Subcutaneous abdominal adipose tissue (tissue), 5 donors: ENCODE results near the gene HPX.

Source experiments
- H3K27ac ChIP-seq: one replicate; pipeline ENCODE4 v1.7.0; 2013; ENCODE audit warnings: low read depth, mild to moderate bottlenecking, inconsistent platforms, low read length, moderate library complexity
- H3K27me3 ChIP-seq, 5 donors: one replicate each; pipeline ENCODE4 v1.7.0; 2013; ENCODE audit warnings: low read length in 5 of 5, inconsistent platforms in 1 of 5; ENCODE audit not compliant: control insufficient read depth in 5 of 5, insufficient read depth in 4 of 5
- H3K36me3 ChIP-seq, 5 donors: one replicate each; pipeline ENCODE4 v1.7.0; 2013; ENCODE audit warnings: low read length in 5 of 5; ENCODE audit not compliant: control insufficient read depth in 5 of 5, insufficient read depth in 5 of 5
- H3K4me1 ChIP-seq, 5 donors: one replicate each; pipeline ENCODE4 v1.7.0; 2013; ENCODE audit warnings: low read length in 5 of 5, mild to moderate bottlenecking in 3 of 5, moderate library complexity in 1 of 5; ENCODE audit not compliant: control insufficient read depth in 5 of 5, insufficient read depth in 5 of 5
- H3K4me3 ChIP-seq, 5 donors: one replicate each; pipeline ENCODE4 v1.7.0; 2013; ENCODE audit warnings: low read length in 5 of 5, low read depth in 1 of 5
- H3K9ac ChIP-seq, 5 donors: one replicate each; pipeline ENCODE4 v1.7.0; 2013; ENCODE audit warnings: low read length in 5 of 5, mild to moderate bottlenecking in 4 of 5, moderate library complexity in 3 of 5
- H3K9me3 ChIP-seq, 5 donors: one replicate each; pipeline ENCODE4 v1.7.0; 2013; ENCODE audit warnings: low read length in 5 of 5; ENCODE audit not compliant: control insufficient read depth in 5 of 5
- donor health status: healthy.
- donor health status: healthy.
- donor health status: healthy.
- donor health status: healthy.
- donor health status: healthy.

HPX gene

DNA sequence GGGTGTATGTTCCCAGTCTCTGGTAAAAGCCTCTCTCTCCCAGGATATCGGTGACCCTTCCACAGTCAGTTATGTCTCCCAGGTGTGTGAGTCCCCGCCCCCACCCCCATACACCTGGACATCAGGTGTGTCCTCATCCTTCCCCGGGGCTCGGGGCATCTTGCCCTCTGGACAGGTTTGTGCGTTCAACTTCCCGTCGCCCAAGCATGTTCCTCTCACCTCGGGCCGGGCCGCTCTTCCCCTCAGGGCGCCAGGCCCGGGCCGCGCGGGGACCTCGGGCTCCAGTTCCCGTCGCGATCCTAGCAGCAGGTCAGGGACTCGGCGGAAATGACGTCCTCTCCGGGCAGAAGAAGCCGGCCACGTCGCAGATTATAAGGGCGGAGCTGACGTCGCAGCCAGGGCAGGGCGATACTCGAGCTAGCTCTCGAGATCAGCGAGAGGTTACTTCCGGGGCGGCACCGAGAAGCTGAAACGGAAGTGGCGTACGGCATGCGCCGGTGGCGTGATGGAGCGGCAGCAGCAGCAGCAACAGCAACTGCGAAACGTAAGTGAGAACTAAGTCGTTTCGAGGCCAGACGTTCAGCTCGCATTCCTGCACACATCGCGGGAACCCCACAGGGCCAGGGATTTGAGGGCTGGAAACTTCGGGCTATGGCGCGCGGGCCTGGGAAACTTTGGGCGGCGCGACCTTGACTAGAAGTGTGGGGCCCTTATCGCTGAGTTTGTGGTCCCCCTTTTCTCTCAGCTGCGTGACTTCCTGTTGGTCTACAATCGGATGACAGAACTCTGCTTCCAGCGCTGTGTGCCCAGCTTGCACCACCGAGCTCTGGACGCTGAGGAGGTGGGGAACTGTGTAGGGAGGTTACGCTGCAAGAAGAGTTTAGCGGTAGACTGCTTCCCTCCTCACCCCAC is 40.5 kb upstream of the HPX start, which contains the start of the genes ARFIP2 and TIMM10B:
Gene ARFIP2, minus strand, starts transcription at position 320 of the 912 bp plus-strand sequence. CDS start 910 bp downstream, outside the sequence.
Gene TIMM10B, plus strand, starts transcription at position 490 of the 912 bp plus-strand sequence. Its CDS starts 16 bp downstream, at position 506.
- Histone ChIP-seq H3K36me3 (peaks cover 22 to 63% (median 57%) of the 10 kb centered on the region in 5 donors), H3K4me3 (peak within 1 kb of the TSS; percentile 79 to 96 (median 87)), H3K27me3 (no peaks in the 10 kb centered on the region), H3K9ac (peak within 1 kb of the TSS; percentile 69 to 97 (median 94)), H3K27ac (peak within 1 kb of the TSS; percentile 90), H3K4me1 (peaks cover 15 to 36% (median 25%) of the 10 kb centered on the region in 5 donors), H3K9me3 (no peaks in the 10 kb centered on the region)

GRCh38 chr11:6480299-6480914 is 39.6 kb upstream of the HPX start:
- peaks cover 14 to 56% (median 48%) of the 10 kb centered on the region in 5 donors for H3K36me3 ChIP-seq

GRCh38 chr11:6476571-6476970 is 35.8 kb upstream of the HPX start:
- H3K4me3 ChIP-seq, result no peak overlapping the region
- H3K36me3 ChIP-seq, result peaks cover 0 to 30% (median 28%) of the 10 kb centered on the region in 5 donors
- peaks cover 7 to 43% (median 34%) of the 10 kb centered on the region in 5 donors for H3K4me1 ChIP-seq
- H3K9me3 ChIP-seq, result no peaks in the 10 kb centered on the region
- no peak overlapping the region for H3K27ac ChIP-seq
- H3K27me3 ChIP-seq, result no peaks in the 10 kb centered on the region
- H3K9ac ChIP-seq, result no peak overlapping the region

More at GRCh38 chr11:6480299-6480914, 39.6 kb upstream of the HPX start:
- Histone ChIP-seq H3K27ac (peak overlapping the region; percentile 90), H3K4me3 (peak overlapping the region; percentile 79 to 93 (median 87)), H3K9ac (peak overlapping the region; percentile 57 to 97 (median 94)), H3K9me3 (no peaks in the 10 kb centered on the region), H3K27me3 (no peaks in the 10 kb centered on the region), H3K4me1 (peaks cover 15 to 39% (median 27%) of the 10 kb centered on the region in 5 donors)

GRCh38 chr11:6475936-6476335 is 35.1 kb upstream of the HPX start:
- Histone ChIP-seq H3K4me3 (no peak overlapping the region), H3K27ac (no peak overlapping the region), H3K27me3 (no peaks in the 10 kb centered on the region), H3K4me1 (peaks cover 7 to 41% (median 32%) of the 10 kb centered on the region in 5 donors), H3K36me3 (peaks cover 0 to 30% (median 28%) of the 10 kb centered on the region in 5 donors), H3K9me3 (no peaks in the 10 kb centered on the region), H3K9ac (no peak overlapping the region)

- Histone ChIP-seq H3K36me3 (peaks cover 0 to 30% (median 28%) of the 10 kb centered on the region in 5 donors), H3K4me3 (peak overlapping the region in 1 of 5 donors; percentile 72), H3K9ac (peak overlapping the region in 3 of 5 donors; percentile 57 to 90 (median 80)), H3K9me3 (no peaks in the 10 kb centered on the region), H3K27ac (peak overlapping the region; percentile 91), H3K4me1 (peaks cover 3 to 31% (median 23%) of the 10 kb centered on the region in 5 donors), H3K27me3 (no peaks in the 10 kb centered on the region)
These were observed 34.2 kb upstream of the HPX start for GRCh38 chr11:6474806-6475500.

GRCh38 chr11:6474413-6474792 is 33.6 kb upstream of the HPX start:
- peak overlapping the region; percentile 57 to 90 (median 80) for H3K9ac ChIP-seq
- H3K27me3 ChIP-seq, result no peaks in the 10 kb centered on the region
- H3K36me3 ChIP-seq, result peaks cover 0 to 30% (median 28%) of the 10 kb centered on the region in 5 donors
- H3K9me3 ChIP-seq, result no peaks in the 10 kb centered on the region
- peak overlapping the region; percentile 58 to 73 (median 66) for H3K4me3 ChIP-seq
- peaks cover 3 to 32% (median 25%) of the 10 kb centered on the region in 5 donors for H3K4me1 ChIP-seq
- H3K27ac ChIP-seq, result peak overlapping the region; percentile 91

- Histone ChIP-seq H3K36me3 (peaks cover 0 to 24% (median 23%) of the 10 kb centered on the region in 5 donors), H3K27me3 (no peaks in the 10 kb centered on the region), H3K9me3 (no peaks in the 10 kb centered on the region), H3K4me3 (peak within 1 kb of the TSS; percentile 75 to 90 (median 86)), H3K9ac (peak within 1 kb of the TSS; percentile 77 to 91 (median 86)), H3K4me1 (peaks cover 5 to 38% (median 31%) of the 10 kb centered on the region in 5 donors), H3K27ac (peak within 1 kb of the TSS; percentile 91)
These were observed 32.9 kb upstream of the HPX start, which contains the start of gene TRIM3 for GRCh38 chr11:6473451-6474412. TSS of gene TRIM3 (minus strand) at chr11:6473941. CDS start at chr11:6465695, 8,246 bp downstream.

DNA sequence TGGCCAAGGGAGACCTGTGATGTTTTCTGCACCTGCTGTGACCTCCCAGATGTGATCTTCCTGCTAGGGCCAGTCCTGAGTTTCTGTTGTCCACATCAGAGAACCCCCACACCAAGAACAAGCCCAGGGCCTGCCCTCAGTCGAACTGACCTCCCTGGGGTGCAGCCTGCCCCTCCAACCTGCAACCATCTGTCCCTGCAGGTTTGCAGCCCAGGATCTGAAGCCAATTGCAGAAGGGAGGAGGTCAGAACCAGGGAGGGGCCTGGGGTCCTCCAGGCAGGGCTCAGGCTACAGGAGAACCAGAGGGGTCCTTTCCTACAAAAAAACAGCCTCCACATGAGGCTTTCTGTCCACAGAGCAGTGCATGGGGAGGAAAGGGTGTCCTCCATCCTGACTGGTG is 32.1 kb upstream of the HPX start:
- H3K27me3 ChIP-seq, result no peaks in the 10 kb centered on the region
- H3K9me3 ChIP-seq, result no peaks in the 10 kb centered on the region
- H3K9ac ChIP-seq, result peak overlapping the region in 3 of 5 donors; percentile 2 to 31 (median 26)
- no peak overlapping the region for H3K27ac ChIP-seq
- H3K4me3 ChIP-seq, result peak overlapping the region; percentile 58 to 87 (median 80)
- H3K36me3 ChIP-seq, result peaks cover 0 to 16% (median 15%) of the 10 kb centered on the region in 5 donors
- peaks cover 5 to 41% (median 33%) of the 10 kb centered on the region in 5 donors for H3K4me1 ChIP-seq
